CD8-positive, alpha-beta memory T cell (primary cell): ENCODE data around the gene SLC14A1. TPM values are rescaled to one million over a fixed set of nuclear protein-coding genes. Genes with fewer than 3 reads are reported as not detected.

Experiments used
- CTCF ChIA-PET: fragments of 350-600 bp; sonication (Branson Sonifier 250); formaldehyde crosslinking; loops from one replicate; lab custom pipeline; 2021; ENCODE audit warnings: antibody characterized with exemption; lab: Charles Lee
- POLR2A ChIA-PET: fragments of 350-600 bp; sonication (Branson Sonifier 250); formaldehyde crosslinking; loops from one replicate; lab custom pipeline; 2021; ENCODE audit warnings: antibody characterized with exemption; lab: Charles Lee
- DNase-seq, 5 donors: peaks; one replicate each; pipeline versions ENCODE4 v3.0.0 to v3.0.0-alpha.2; 2020 to 2022; ENCODE audit warnings: mixed read lengths in 1 of 5
- H3K27ac ChIP-seq: one replicate; pipeline ENCODE4 v1.7.0; 2013; ENCODE audit warnings: low read depth, mild to moderate bottlenecking, low read length, moderate library complexity
- H3K27me3 ChIP-seq: 2 replicates; pipeline ENCODE4 v1.7.0; 2013; ENCODE audit warnings: low read length, mild to moderate bottlenecking; ENCODE audit not compliant: insufficient read depth, poor library complexity, severe bottlenecking
- H3K36me3 ChIP-seq: 2 replicates; pipeline ENCODE4 v1.7.0; 2013; ENCODE audit warnings: mild to moderate bottlenecking, low read length, moderate library complexity; ENCODE audit not compliant: insufficient read depth
- H3K4me1 ChIP-seq: 2 replicates; pipeline ENCODE4 v1.7.0; 2013; ENCODE audit warnings: mild to moderate bottlenecking, low read length, moderate library complexity; ENCODE audit not compliant: insufficient read depth
- H3K4me3 ChIP-seq: 2 replicates; pipeline ENCODE4 v1.7.0; 2013; ENCODE audit warnings: mild to moderate bottlenecking, low read length
- H3K9me3 ChIP-seq: 2 replicates; pipeline ENCODE4 v1.7.0; 2013; ENCODE audit warnings: mild to moderate bottlenecking, low read length
- H3K27ac Mint-ChIP-seq, 8 donors: one replicate each; pipeline ENCODE4 v1.8.0; 2020 to 2021; ENCODE audit warnings: mixed read lengths in 8 of 8, mild to moderate bottlenecking in 6 of 8, inconsistent platforms in 3 of 8, moderate library complexity in 3 of 8
- H3K27me3 Mint-ChIP-seq, 2 donors: one replicate each; pipeline ENCODE4 v1.8.0; 2020 to 2021; ENCODE audit warnings: mixed read lengths in 2 of 2, mild to moderate bottlenecking in 1 of 2, moderate library complexity in 1 of 2
- H3K36me3 Mint-ChIP-seq, 3 donors: one replicate each; pipeline ENCODE4 v1.8.0; 2020 to 2021; ENCODE audit warnings: mixed read lengths in 3 of 3, inconsistent platforms in 1 of 3, mild to moderate bottlenecking in 1 of 3
- H3K4me1 Mint-ChIP-seq, 3 donors: one replicate each; pipeline ENCODE4 v1.8.0; 2020 to 2021; ENCODE audit warnings: mixed read lengths in 3 of 3, inconsistent platforms in 1 of 3, mild to moderate bottlenecking in 1 of 3
- H3K4me3 Mint-ChIP-seq, 7 donors: one replicate each; pipeline ENCODE4 v1.8.0; 2020 to 2021; ENCODE audit warnings: mixed read lengths in 7 of 7, mild to moderate bottlenecking in 6 of 7, moderate library complexity in 4 of 7, inconsistent platforms in 2 of 7
- H3K9me3 Mint-ChIP-seq, 5 donors: one replicate each; pipeline ENCODE4 v1.8.0; 2020 to 2022; ENCODE audit warnings: mixed read lengths in 5 of 5, mild to moderate bottlenecking in 3 of 5, moderate library complexity in 2 of 5, inconsistent platforms in 1 of 5
- polyA plus RNA-seq: library from polyadenylated mRNA; unstranded; fragments of 300-500 nt; fragmentation: Illumina TruSeq; gene quantifications from one replicate; pipeline ENCODE4 v1.2.3, GENCODE V29; 2021
- total RNA-seq, 2 experiments: library from RNA; stranded (reverse); gene quantifications; one replicate each; pipeline ENCODE4 v1.2.3, GENCODE V29; 2021

The SLC14A1 gene
- total and polyA plus RNA-seq, 3 experiments from 2014 or later, result 2.3 to 3.8 (median 3.6) TPM

DNA sequence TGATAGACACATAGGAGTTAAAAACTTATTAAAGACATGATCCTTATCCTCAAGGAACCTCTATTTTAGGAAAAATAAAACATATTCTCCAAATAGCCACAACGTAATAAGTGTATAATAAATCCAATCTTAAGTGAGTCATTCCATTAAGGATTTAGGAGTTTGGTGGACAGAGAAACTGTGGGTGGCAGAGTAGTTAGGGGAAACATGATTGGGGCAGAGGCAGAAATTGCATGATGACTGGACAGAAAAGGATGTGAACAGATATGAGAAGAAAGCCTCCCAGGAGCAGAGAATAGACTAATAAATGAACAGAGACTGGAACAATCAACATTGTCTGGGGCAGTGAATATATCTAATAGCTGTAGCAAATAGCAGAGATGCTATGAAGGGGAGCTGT is 53.4 kb downstream of the SLC14A1 start:
- peaks cover 7 to 9% of the 10 kb centered on the region in 2 donors for H3K27me3 Mint-ChIP-seq
- H3K4me3 Mint-ChIP-seq, result no peak overlapping the region
- no peaks in the 10 kb centered on the region for H3K9me3 ChIP-seq
- H3K9me3 Mint-ChIP-seq, result no peaks in the 10 kb centered on the region
- CTCF ChIA-PET, result no interaction called here
- H3K36me3 Mint-ChIP-seq, result no peaks in the 10 kb centered on the region
- no peak overlapping the region for H3K4me3 ChIP-seq
- H3K4me1 Mint-ChIP-seq, result peaks cover 23 to 33% (median 26%) of the 10 kb centered on the region in 3 donors
- no peaks in the 10 kb centered on the region for H3K27me3 ChIP-seq
- no peak for DNase-seq
- POLR2A ChIA-PET, result no interaction called here
- H3K36me3 ChIP-seq, result no peaks in the 10 kb centered on the region
- H3K4me1 ChIP-seq, result peaks cover 19% of the 10 kb centered on the region
- no peak overlapping the region for H3K27ac ChIP-seq
- no peak overlapping the region for H3K27ac Mint-ChIP-seq

DNA sequence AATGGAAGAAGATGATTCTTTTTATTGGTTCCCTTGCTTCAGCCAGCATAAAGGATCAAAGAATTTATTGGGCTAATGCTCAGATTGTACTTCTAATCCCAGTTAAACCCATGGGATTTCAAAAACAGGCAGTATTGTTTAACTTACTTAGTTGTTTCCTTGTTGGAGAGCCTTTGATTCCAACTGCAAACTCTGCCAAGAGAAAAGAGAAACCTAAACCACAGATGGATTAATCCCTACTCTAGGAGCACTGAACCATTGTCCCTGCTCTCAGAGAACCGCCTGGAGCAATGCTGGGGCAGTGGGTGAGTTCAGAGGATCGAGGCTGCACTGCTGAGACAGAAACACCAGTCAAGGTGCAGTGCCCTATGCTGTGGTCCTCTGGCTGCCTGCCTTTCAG is 56.6 kb downstream of the SLC14A1 start:
- Mint-ChIP-seq H3K27me3 (peaks cover 10 to 12% of the 10 kb centered on the region in 2 donors), H3K9me3 (no peaks in the 10 kb centered on the region)
- POLR2A ChIA-PET, result no interaction called here

DNA sequence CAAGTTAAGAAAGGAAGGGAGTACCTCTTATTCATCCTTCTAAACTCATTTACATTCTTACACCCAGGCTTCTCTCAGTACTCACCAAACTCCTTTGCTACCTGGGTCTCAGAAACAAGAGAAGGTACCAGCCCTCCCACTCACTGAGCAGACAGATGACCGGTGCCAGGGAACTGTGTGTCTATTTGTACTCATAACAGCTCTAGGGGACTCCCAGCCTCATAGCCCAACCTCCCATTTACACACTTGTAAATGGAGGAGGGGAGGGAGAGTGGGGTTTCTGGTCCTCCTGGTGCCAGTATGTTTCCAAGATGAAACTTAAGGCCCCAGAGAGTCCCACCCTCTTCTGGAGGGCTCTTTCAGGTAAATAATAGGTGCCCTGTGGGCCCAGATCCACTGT is 58.7 kb downstream of the SLC14A1 start:
- Histone ChIP-seq H3K4me1 (peaks cover 3% of the 10 kb centered on the region), H3K9me3 (no peaks in the 10 kb centered on the region), H3K36me3 (no peaks in the 10 kb centered on the region), H3K27ac (no peak overlapping the region), H3K27me3 (no peaks in the 10 kb centered on the region), H3K4me3 (no peak overlapping the region)
- Mint-ChIP-seq H3K9me3 (no peaks in the 10 kb centered on the region), H3K36me3 (no peaks in the 10 kb centered on the region), H3K4me3 (no peak overlapping the region), H3K27me3 (peaks cover 10 to 12% of the 10 kb centered on the region in 2 donors), H3K27ac (no peak overlapping the region), H3K4me1 (peaks cover 6 to 12% (median 11%) of the 10 kb centered on the region in 3 donors)
- no peak for DNase-seq
- CTCF ChIA-PET, result no interaction called here
- POLR2A ChIA-PET, result no interaction called here

More for the DNA sequence above, 56.6 kb downstream of the SLC14A1 start:
- H3K27ac Mint-ChIP-seq, result no peak overlapping the region
- no peak overlapping the region for H3K4me3 ChIP-seq
- H3K36me3 Mint-ChIP-seq, result no peaks in the 10 kb centered on the region
- no peak overlapping the region for H3K4me3 Mint-ChIP-seq
- H3K27me3 ChIP-seq, result no peaks in the 10 kb centered on the region
- CTCF ChIA-PET, result no interaction called here
- no peaks in the 10 kb centered on the region for H3K9me3 ChIP-seq
- H3K4me1 ChIP-seq, result peaks cover 2% of the 10 kb centered on the region
- no peak for DNase-seq
- H3K4me1 Mint-ChIP-seq, result peaks cover 10 to 16% (median 14%) of the 10 kb centered on the region in 3 donors
- H3K27ac ChIP-seq, result no peak overlapping the region
- H3K36me3 ChIP-seq, result no peaks in the 10 kb centered on the region

DNA sequence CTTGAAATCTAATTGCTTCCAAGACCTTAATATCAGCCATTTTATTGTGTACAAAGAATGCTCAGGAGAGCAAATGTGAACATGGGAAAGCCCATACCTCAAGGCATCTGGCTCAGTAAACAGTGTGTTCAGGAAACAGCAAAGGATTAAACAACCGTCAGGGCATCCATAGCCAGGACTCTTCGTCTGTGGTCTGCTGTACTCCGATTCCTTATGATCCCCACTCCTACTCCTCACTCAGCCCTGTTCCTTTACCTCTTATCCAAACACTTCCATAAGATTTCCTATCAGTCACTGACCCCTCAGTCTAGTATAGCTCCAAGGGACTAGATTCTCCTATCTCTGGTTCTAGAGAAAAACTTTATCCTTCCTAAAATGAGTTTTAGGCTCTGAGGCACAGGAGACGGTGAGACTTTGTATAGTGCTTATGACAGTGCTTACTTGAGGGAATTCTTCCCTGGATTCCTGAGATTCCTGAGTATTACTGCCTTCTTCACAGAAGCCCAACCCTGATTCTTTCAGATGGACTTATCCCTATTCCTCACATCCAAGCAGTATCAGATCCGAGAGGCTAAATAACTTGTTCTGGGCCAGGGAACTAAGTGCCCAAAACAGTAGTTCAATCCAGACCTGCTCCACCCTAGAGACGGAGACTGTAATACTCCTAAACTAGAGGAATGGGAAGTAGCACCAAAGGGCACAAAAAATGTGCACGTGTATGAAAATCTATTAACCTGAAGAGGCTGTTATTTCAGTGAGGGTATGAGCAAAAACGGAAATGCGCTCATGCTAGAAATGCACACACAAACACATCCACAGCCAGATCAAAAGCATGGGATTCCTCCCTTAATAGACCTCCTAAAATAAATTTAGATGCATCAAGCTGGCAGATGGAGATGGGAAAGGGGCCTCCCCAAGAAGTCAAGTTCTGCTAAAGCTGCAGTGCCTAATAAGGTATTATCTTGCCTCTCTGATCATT is 59.4 kb downstream of the SLC14A1 start:
- H3K27me3 Mint-ChIP-seq, result peaks cover 10 to 12% of the 10 kb centered on the region in 2 donors
- Histone ChIP-seq H3K27me3 (no peaks in the 10 kb centered on the region), H3K9me3 (no peaks in the 10 kb centered on the region), H3K4me3 (no peak overlapping the region), H3K27ac (no peak overlapping the region), H3K4me1 (peaks cover 3% of the 10 kb centered on the region), H3K36me3 (no peaks in the 10 kb centered on the region)
- no peak for DNase-seq
- no peaks in the 10 kb centered on the region for H3K9me3 Mint-ChIP-seq
- CTCF ChIA-PET, result no interaction called here
- peak overlapping the region in 1 of 7 donors; percentile 64 for H3K4me3 Mint-ChIP-seq
- H3K36me3 Mint-ChIP-seq, result no peaks in the 10 kb centered on the region
- no peak overlapping the region for H3K27ac Mint-ChIP-seq
- POLR2A ChIA-PET, result no interaction called here
- peaks cover 6 to 12% (median 11%) of the 10 kb centered on the region in 3 donors for H3K4me1 Mint-ChIP-seq

DNA sequence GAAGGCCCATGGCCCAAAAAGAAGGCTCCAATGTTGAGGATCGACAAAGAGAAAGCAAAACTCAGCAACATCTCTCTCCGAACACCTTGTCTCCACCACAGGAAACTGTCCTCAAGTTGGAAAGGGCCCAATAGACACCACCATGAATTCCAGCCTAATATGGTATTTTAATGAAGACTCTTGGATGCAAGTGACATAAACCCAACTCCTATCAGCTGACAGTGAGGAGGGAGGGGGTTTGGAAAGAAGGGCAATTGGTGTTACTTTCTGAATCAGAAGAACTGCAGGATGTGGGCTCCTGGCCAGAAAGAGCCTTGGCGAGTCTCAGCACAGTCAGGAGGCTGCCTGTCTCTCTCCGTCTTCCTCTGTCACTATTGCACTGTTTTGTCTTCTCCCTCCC is 61.2 kb downstream of the SLC14A1 start:
- no peaks in the 10 kb centered on the region for H3K36me3 Mint-ChIP-seq
- H3K27me3 Mint-ChIP-seq, result peaks cover 8% of the 10 kb centered on the region in 2 donors
- ChIA-PET POLR2A (no interaction called here), CTCF (no interaction called here)
- H3K4me1 Mint-ChIP-seq, result peaks cover 6 to 12% (median 11%) of the 10 kb centered on the region in 3 donors
- H3K27ac Mint-ChIP-seq, result peak overlapping the region in 2 of 8 donors; percentile 52 to 61
- H3K9me3 Mint-ChIP-seq, result no peaks in the 10 kb centered on the region
- Histone ChIP-seq H3K36me3 (no peaks in the 10 kb centered on the region), H3K27ac (no peak overlapping the region), H3K9me3 (no peaks in the 10 kb centered on the region), H3K27me3 (no peaks in the 10 kb centered on the region), H3K4me1 (peaks cover 3% of the 10 kb centered on the region), H3K4me3 (no peak overlapping the region)
- peak in 1 of 5 donors; percentile 14 for DNase-seq
- H3K4me3 Mint-ChIP-seq, result peak overlapping the region in 5 of 7 donors; percentile 19 to 56 (median 46)

DNA sequence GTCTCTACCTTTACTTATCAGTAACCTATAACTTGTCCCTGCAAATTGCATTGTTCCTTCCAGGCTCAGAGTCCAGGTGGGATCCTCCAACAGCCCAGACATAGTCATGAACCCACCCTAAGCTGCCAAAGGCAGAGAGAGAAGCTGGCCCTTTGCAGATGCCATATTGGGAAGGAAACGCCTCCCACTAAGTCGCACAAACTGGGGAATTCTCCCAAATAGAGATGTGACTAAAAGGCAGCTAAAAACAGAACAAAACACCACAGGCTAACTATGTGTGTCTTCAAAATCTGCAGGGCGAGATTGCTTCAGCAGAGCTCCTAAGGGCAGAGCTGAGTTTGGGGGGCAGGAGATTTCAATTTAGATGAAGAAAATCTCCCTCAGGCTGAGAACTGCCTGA is 63.0 kb downstream of the SLC14A1 start:
- no peaks in the 10 kb centered on the region for H3K9me3 Mint-ChIP-seq
- peaks cover 4% of the 10 kb centered on the region in 2 donors for H3K27me3 Mint-ChIP-seq
- H3K4me1 Mint-ChIP-seq, result peaks cover 6 to 12% (median 11%) of the 10 kb centered on the region in 3 donors

DNA sequence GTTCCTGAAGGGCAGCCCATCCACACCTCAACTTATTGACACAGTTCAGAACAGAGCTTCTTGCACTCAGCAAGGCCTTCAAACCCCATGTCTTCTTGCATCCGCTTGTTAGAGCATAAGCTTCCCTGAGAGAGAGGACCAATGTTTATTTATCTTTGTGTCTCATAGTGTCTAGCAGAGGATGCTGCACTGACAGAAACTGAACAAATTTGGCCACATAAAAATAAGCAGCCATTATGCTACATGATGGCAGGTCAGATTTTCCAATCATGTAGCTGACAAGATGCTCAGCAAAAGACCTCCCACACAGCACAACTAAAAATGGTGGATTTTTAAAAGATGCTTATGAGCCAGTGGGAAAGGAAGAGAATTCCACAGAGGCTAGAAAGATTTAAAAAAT is 63.4 kb downstream of the SLC14A1 start:
- CTCF ChIA-PET, result interaction anchor here (0.7 kb wide), 1 partner anchor 12 kb away, joined by 3 read pairs; no protein-coding TSS in a partner anchor
- peaks cover 0 to under 1% (median 0%) of the 10 kb centered on the region in 5 donors for H3K9me3 Mint-ChIP-seq

More for the DNA sequence above, 63.0 kb downstream of the SLC14A1 start:
- POLR2A ChIA-PET, result no interaction called here
- Histone ChIP-seq H3K9me3 (no peaks in the 10 kb centered on the region), H3K27me3 (no peaks in the 10 kb centered on the region), H3K36me3 (no peaks in the 10 kb centered on the region), H3K4me1 (peaks cover 3% of the 10 kb centered on the region), H3K27ac (no peak overlapping the region), H3K4me3 (no peak overlapping the region)
- H3K4me3 Mint-ChIP-seq, result no peak overlapping the region
- peak overlapping the region in 1 of 8 donors; percentile 74 for H3K27ac Mint-ChIP-seq
- CTCF ChIA-PET, result interaction anchor here (0.7 kb wide), 1 partner anchor 12 kb away, joined by 3 read pairs; no protein-coding TSS in a partner anchor
- no peak for DNase-seq
- peaks cover 0 to 5% (median 0%) of the 10 kb centered on the region in 3 donors for H3K36me3 Mint-ChIP-seq

DNA sequence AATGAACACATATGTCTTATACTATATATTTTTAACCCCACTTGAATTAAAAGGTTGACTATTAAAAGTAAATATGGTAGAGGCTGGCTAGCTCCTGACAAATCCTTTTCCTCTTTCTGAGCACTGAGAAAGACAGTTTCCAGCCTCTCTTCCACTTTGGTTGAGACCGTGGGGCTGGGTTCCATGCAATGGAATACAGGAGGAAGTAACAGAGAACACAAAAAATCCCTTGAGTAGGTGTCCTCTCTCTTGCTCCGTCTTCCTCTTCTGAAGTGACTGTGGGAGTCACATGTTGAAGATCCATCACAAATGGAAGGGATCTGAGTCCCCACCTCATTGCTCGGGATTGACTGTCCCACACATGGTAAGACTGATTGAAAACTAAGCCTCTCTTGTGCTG is 64.9 kb downstream of the SLC14A1 start:
- no peaks in the 10 kb centered on the region for H3K9me3 ChIP-seq
- H3K4me1 ChIP-seq, result peaks cover 3% of the 10 kb centered on the region
- CTCF ChIA-PET, result interaction anchor here (1.1 kb wide), 1 partner anchor 10 kb away, joined by 3 read pairs; no protein-coding TSS in a partner anchor

More for the DNA sequence above, 63.4 kb downstream of the SLC14A1 start:
- Histone ChIP-seq H3K9me3 (no peaks in the 10 kb centered on the region), H3K27me3 (no peaks in the 10 kb centered on the region), H3K27ac (no peak overlapping the region), H3K4me3 (no peak overlapping the region), H3K36me3 (no peaks in the 10 kb centered on the region), H3K4me1 (peaks cover 3% of the 10 kb centered on the region)
- Mint-ChIP-seq H3K27ac (no peak overlapping the region), H3K4me3 (no peak overlapping the region), H3K27me3 (peaks cover 4% of the 10 kb centered on the region in 2 donors), H3K36me3 (peaks cover 0 to 5% (median 0%) of the 10 kb centered on the region in 3 donors), H3K4me1 (peaks cover 6 to 12% (median 11%) of the 10 kb centered on the region in 3 donors)
- DNase-seq, result no peak
- POLR2A ChIA-PET, result no interaction called here

More for the DNA sequence above, 64.9 kb downstream of the SLC14A1 start:
- DNase-seq, result no peak
- H3K27me3 ChIP-seq, result no peaks in the 10 kb centered on the region
- no peak overlapping the region for H3K4me3 Mint-ChIP-seq
- no peak overlapping the region for H3K27ac ChIP-seq
- H3K4me3 ChIP-seq, result no peak overlapping the region
- H3K27me3 Mint-ChIP-seq, result peaks cover 0 to 3% of the 10 kb centered on the region in 2 donors
- peaks cover 0 to 5% (median 0%) of the 10 kb centered on the region in 3 donors for H3K36me3 Mint-ChIP-seq
- no peak overlapping the region for H3K27ac Mint-ChIP-seq
- POLR2A ChIA-PET, result no interaction called here
- peaks cover 6 to 11% (median 7%) of the 10 kb centered on the region in 3 donors for H3K4me1 Mint-ChIP-seq
- peaks cover 0 to 6% (median 0%) of the 10 kb centered on the region in 5 donors for H3K9me3 Mint-ChIP-seq
- no peaks in the 10 kb centered on the region for H3K36me3 ChIP-seq
